NCI-H1092 treated with DMSO at 0.1 percent for 48 hours (cell line): ENCODE results near the gene CDH26.

Experiments
- DNase-seq: peaks from one replicate; lab custom pipeline; 2025; lab: John Stamatoyannopoulos, UW

Gene CDH26

GRCh38 chr20:59958123-59958522 lies at the start of gene CDH26:
TSS of gene CDH26 (plus strand) at chr20:59958423. CDS start at chr20:59958727, 304 bp downstream.
- no peak for DNase-seq

GRCh38 chr20:59908855-59909254 lies 49.4 kb upstream of the CDH26 start:
- no peak for DNase-seq

GRCh38 chr20:59911041-59911440 lies 47.2 kb upstream of the CDH26 start:
- DNase-seq, result no peak

- DNase-seq, result no peak
These were observed 45.6 kb upstream of the CDH26 start for GRCh38 chr20:59912609-59913008.

GRCh38 chr20:59920944-59921343 lies 37.3 kb upstream of the CDH26 start:
- DNase-seq, result no peak

GRCh38 chr20:59923514-59923913 lies 34.7 kb upstream of the CDH26 start:
- DNase-seq, result no peak

- DNase-seq, result no peak
These were observed 32.9 kb upstream of the CDH26 start for GRCh38 chr20:59925359-59925758.

- no peak for DNase-seq
These were observed 32.3 kb upstream of the CDH26 start for GRCh38 chr20:59925899-59926298.

GRCh38 chr20:59931511-59932312 lies 26.5 kb upstream of the CDH26 start:
- no peak for DNase-seq

- DNase-seq, result no peak
These were observed 25.5 kb upstream of the CDH26 start for GRCh38 chr20:59932616-59933295.

GRCh38 chr20:59933296-59933848 lies 24.9 kb upstream of the CDH26 start, which contains the start of gene SYCP2:
TSS of gene SYCP2 (minus strand) at chr20:59933637. CDS start at chr20:59922413, 11,224 bp downstream.
- DNase-seq, result peak; percentile 71

GRCh38 chr20:59933849-59934585 lies 24.2 kb upstream of the CDH26 start:
- DNase-seq, result peak; percentile 73

- no peak for DNase-seq
These were observed 22.6 kb upstream of the CDH26 start for GRCh38 chr20:59935457-59936185.

- no peak for DNase-seq
These were observed 21.8 kb upstream of the CDH26 start for GRCh38 chr20:59936409-59936808.

- DNase-seq, result no peak
These were observed 21.1 kb upstream of the CDH26 start for GRCh38 chr20:59937150-59937549.

- no peak for DNase-seq
These were observed 20.0 kb upstream of the CDH26 start for GRCh38 chr20:59938221-59938620.

GRCh38 chr20:59938696-59939051 lies 19.5 kb upstream of the CDH26 start:
- DNase-seq, result no peak

GRCh38 chr20:59939052-59939878 lies 19.0 kb upstream of the CDH26 start:
- no peak for DNase-seq

- DNase-seq, result no peak
These were observed 18.4 kb upstream of the CDH26 start for GRCh38 chr20:59939879-59940128.

- peak; percentile 88 for DNase-seq
These were observed 17.9 kb upstream of the CDH26 start, which contains the start of the genes FAM217B and PPP1R3D for GRCh38 chr20:59940129-59940955. TSS of gene FAM217B (plus strand) at chr20:59940389. CDS start at chr20:59943944, 3,555 bp downstream. TSS of gene PPP1R3D (minus strand) at chr20:59940305. CDS start at chr20:59939931, 374 bp downstream.
